Vagina (tissue), 2 donors: Measurements from ENCODE around the gene ETS1. TPM values are rescaled to one million over a fixed set of nuclear protein-coding genes. Genes with fewer than 3 reads are reported as not detected.

ENCODE experiments used
- DNase-seq, 2 donors: peaks; one replicate each; pipeline ENCODE4 v3.0.0-alpha.2; 2017; ENCODE audit errors: extremely low spot score in 2 of 2
- H3K27ac ChIP-seq: fragments of 200-600 bp; sonication (generic); one replicate; pipeline ENCODE4 v1.5.1; 2019
- H3K27me3 ChIP-seq: fragments of 200-600 bp; sonication (generic); one replicate; pipeline ENCODE4 v1.5.1; 2019
- H3K36me3 ChIP-seq, 2 donors: fragments of 200-600 bp; sonication (generic); one replicate each; pipeline ENCODE4 v1.5.1; 2017 to 2019
- H3K4me1 ChIP-seq: fragments of 200-600 bp; sonication (generic); one replicate; pipeline ENCODE4 v1.5.1; 2019
- H3K4me3 ChIP-seq, 2 donors: fragments of 200-600 bp; sonication (generic); 1 replicate in 1 of 2; 2 replicates in 1 of 2; pipeline ENCODE4 v1.5.1; 2016 to 2019
- H3K9me3 ChIP-seq: fragments of 200-600 bp; sonication (generic); one replicate; pipeline ENCODE4 v1.5.1; 2019
- CTCF ChIP-seq, 3 experiments: fragments of 450-650 bp in 2 of 3; fragments of 200-600 bp in 1 of 3; sonication (generic) in 1 of 3; IDR thresholded peaks; one replicate each; pipeline ENCODE4 v1.5.1; 2017 to 2019; ENCODE audit warnings: antibody characterized with exemption in 3 of 3, mild to moderate bottlenecking in 2 of 3, moderate library complexity in 2 of 3
- POLR2A ChIP-seq, 2 donors: fragments of 450-650 bp; IDR thresholded peaks; one replicate each; pipeline ENCODE4 v1.6.1; 2017; ENCODE audit warnings: antibody characterized with exemption in 2 of 2, mild to moderate bottlenecking in 2 of 2, moderate library complexity in 2 of 2
- POLR2AphosphoS5 ChIP-seq, 2 donors: sonication (generic); formaldehyde crosslinking; IDR thresholded peaks; one replicate each; pipeline ENCODE4 v1.9.0; 2017; ENCODE audit warnings: antibody characterized with exemption in 2 of 2, mild to moderate bottlenecking in 2 of 2, low read depth in 1 of 2; ENCODE audit not compliant: insufficient read depth in 1 of 2
- intact Hi-C: fragments of 100-400 bp; cut with DNase I; formaldehyde crosslinking; loops from one replicate; pipeline ENCODE4 v1.15.1; 2023
- total RNA-seq: library from RNA; depleted of rRNA; stranded (reverse); fragments of >200 nt; gene quantifications from one replicate; pipeline ENCODE4 v1.2.3, GENCODE V29; 2016

ETS1 gene
- total RNA-seq = 51.6 TPM

- H3K27ac ChIP-seq = no peak within 1 kb of the TSS
Observed at GRCh38 chr11:128587415-128587814, at the start of gene ETS1. Gene ETS1, minus strand, starts transcription at chr11:128587558. Its CDS starts 14,428 bp downstream, at chr11:128573130.

GRCh38 chr11:128634395-128634794 is 47.0 kb upstream of the ETS1 start:
- Histone ChIP-seq H3K36me3 (no peaks in the 10 kb centered on the region), H3K27me3 (no peaks in the 10 kb centered on the region), H3K4me3 (no peak overlapping the region), H3K27ac (no peak overlapping the region), H3K4me1 (peaks cover 8% of the 10 kb centered on the region), H3K9me3 (no peaks in the 10 kb centered on the region)
- intact Hi-C loops = no loop called here
- DNase-seq = peak in 1 of 2 donors; percentile 52
- TF ChIP-seq CTCF (IDR thresholded peaks at IDR 0.05) (no peak), POLR2AphosphoS5 (IDR thresholded peaks at IDR 0.05; ENCODE audit: insufficient read depth in 1 of 2, low read depth in 1 of 2) (no peak), POLR2A (IDR thresholded peaks at IDR 0.05) (no peak)

More at GRCh38 chr11:128587415-128587814, at the start of gene ETS1:
- H3K4me3 ChIP-seq = peak within 1 kb of the TSS in 1 of 2 donors; percentile 3
- H3K36me3 ChIP-seq = no peaks in the 10 kb centered on the region
- no peak for DNase-seq
- intact Hi-C loops = no loop called here
- H3K27me3 ChIP-seq = no peaks in the 10 kb centered on the region
- no peaks in the 10 kb centered on the region for H3K9me3 ChIP-seq
- no peak for TF ChIP-seq POLR2A (IDR thresholded peaks at IDR 0.05)
- no peaks in the 10 kb centered on the region for H3K4me1 ChIP-seq

- H3K9me3 ChIP-seq = no peaks in the 10 kb centered on the region
- H3K4me3 ChIP-seq = no peak overlapping the region
- no peak overlapping the region for H3K27ac ChIP-seq
- TF ChIP-seq POLR2A (IDR thresholded peaks at IDR 0.05) (no peak), CTCF (IDR thresholded peaks at IDR 0.05) (no peak), POLR2AphosphoS5 (IDR thresholded peaks at IDR 0.05; ENCODE audit: insufficient read depth in 1 of 2, low read depth in 1 of 2) (no peak)
- peaks cover 10% of the 10 kb centered on the region for H3K4me1 ChIP-seq
- peak; percentile 56 to 79 for DNase-seq
- no peaks in the 10 kb centered on the region for H3K36me3 ChIP-seq
- H3K27me3 ChIP-seq = no peaks in the 10 kb centered on the region
- intact Hi-C loops = no loop called here
Observed at GRCh38 chr11:128633384-128633965, 46.1 kb upstream of the ETS1 start.

- intact Hi-C loops = no loop called here
Observed at GRCh38 chr11:128632141-128632791, 44.9 kb upstream of the ETS1 start.

More at GRCh38 chr11:128632141-128632791, 44.9 kb upstream of the ETS1 start:
- Histone ChIP-seq H3K9me3 (no peaks in the 10 kb centered on the region), H3K36me3 (no peaks in the 10 kb centered on the region), H3K27me3 (no peaks in the 10 kb centered on the region), H3K4me1 (peaks cover 10% of the 10 kb centered on the region), H3K4me3 (no peak overlapping the region), H3K27ac (no peak overlapping the region)
- peak; percentile 86 to 89 for DNase-seq
- TF ChIP-seq CTCF (IDR thresholded peaks at IDR 0.05) (peak in 2 of 3 experiments; percentile 23 to 56), POLR2A (IDR thresholded peaks at IDR 0.05) (no peak), POLR2AphosphoS5 (IDR thresholded peaks at IDR 0.05; ENCODE audit: insufficient read depth in 1 of 2, low read depth in 1 of 2) (no peak)
